Upper lobe of left lung (tissue), 4 donors: ENCODE results near the gene CLK2.

Experiments
- CTCF ChIP-seq, 6 experiments: fragments of 450-650 bp in 4 of 6; fragments of 200-600 bp in 2 of 6; sonication (generic) in 2 of 6; IDR thresholded peaks; one replicate each; pipeline ENCODE4 v1.5.1; 2016 to 2019; ENCODE audit warnings: antibody characterized with exemption in 6 of 6
- EP300 ChIP-seq, 4 donors: sonication (generic); formaldehyde crosslinking; IDR thresholded peaks; one replicate each; pipeline ENCODE4 v1.5.1; 2017; ENCODE audit warnings: antibody characterized with exemption in 4 of 4, control low read depth in 2 of 4

GRCh38 chr1:155305881-155306391 lies 32.6 kb upstream of the CLK2 start:
- TF ChIP-seq EP300 (IDR thresholded peaks at IDR 0.05) (no peak), CTCF (IDR thresholded peaks at IDR 0.05) (no peak)
